ENCODE data around the gene TWIST2.

Gene TWIST2

GRCh38 chr2:238943338-238944067, 95.6 kb downstream of the TWIST2 start:
- Histone ChIP-seq H3K4me3 (ENCODE audit: low read depth, low read length, poor library complexity, severe bottlenecking) (no peak overlapping the region), H3K27ac (ENCODE audit: low read depth, low read length, poor library complexity, severe bottlenecking) (no peak overlapping the region), H3K4me1 (ENCODE audit: insufficient read depth, low read length, severe bottlenecking) (no peaks in the 10 kb centered on the region), H2AFZ (ENCODE audit: low read length) (no peak overlapping the region), H3K4me2 (ENCODE audit: low read length) (no peak overlapping the region), H3K9me2 (ENCODE audit: low read depth, low read length) (no peaks in the 10 kb centered on the region), H3K9ac (ENCODE audit: low read length) (no peak overlapping the region), H3K27me3 (ENCODE audit: insufficient read depth, low read length) (no peaks in the 10 kb centered on the region), H3K9me3 (ENCODE audit: low read length) (no peaks in the 10 kb centered on the region), H3K36me3 (ENCODE audit: insufficient read depth, low read length) (no peaks in the 10 kb centered on the region), H3K79me2 (ENCODE audit: insufficient read depth, low read length) (no peaks in the 10 kb centered on the region), H3F3A (ENCODE audit: insufficient read depth, low read length) (no peaks in the 10 kb centered on the region), H4K20me1 (ENCODE audit: insufficient read depth, low read length) (no peaks in the 10 kb centered on the region)
- TF ChIP-seq EZH2 (IDR thresholded peaks at IDR 0.05; ENCODE audit: borderline replicate concordance, low read length) (no peak), CTCF (IDR thresholded peaks at IDR 0.05; ENCODE audit: low read length) (no peak)

GRCh38 chr2:238945433-238946150, 97.7 kb downstream of the TWIST2 start:
- Histone ChIP-seq H3K9me2 (ENCODE audit: low read depth, low read length) (no peaks in the 10 kb centered on the region), H3K9ac (ENCODE audit: low read length) (no peak overlapping the region), H3K4me1 (ENCODE audit: insufficient read depth, low read length, severe bottlenecking) (no peaks in the 10 kb centered on the region), H3F3A (ENCODE audit: insufficient read depth, low read length) (no peaks in the 10 kb centered on the region), H3K79me2 (ENCODE audit: insufficient read depth, low read length) (no peaks in the 10 kb centered on the region), H4K20me1 (ENCODE audit: insufficient read depth, low read length) (no peaks in the 10 kb centered on the region), H3K4me2 (ENCODE audit: low read length) (no peak overlapping the region), H3K27me3 (ENCODE audit: insufficient read depth, low read length) (no peaks in the 10 kb centered on the region), H2AFZ (ENCODE audit: low read length) (no peak overlapping the region), H3K9me3 (ENCODE audit: low read length) (no peaks in the 10 kb centered on the region), H3K4me3 (ENCODE audit: low read depth, low read length, poor library complexity, severe bottlenecking) (no peak overlapping the region), H3K36me3 (ENCODE audit: insufficient read depth, low read length) (no peaks in the 10 kb centered on the region), H3K27ac (ENCODE audit: low read depth, low read length, poor library complexity, severe bottlenecking) (no peak overlapping the region)
- TF ChIP-seq CTCF (IDR thresholded peaks at IDR 0.05; ENCODE audit: low read length) (peak; percentile 45; the same call in 1 of the 2 replicates), EZH2 (IDR thresholded peaks at IDR 0.05; ENCODE audit: borderline replicate concordance, low read length) (no peak)

- TF ChIP-seq CTCF (IDR thresholded peaks at IDR 0.05; ENCODE audit: low read length): no peak
- no peak for TF ChIP-seq EZH2 (IDR thresholded peaks at IDR 0.05; ENCODE audit: borderline replicate concordance, low read length)
- H3K9me2 ChIP-seq (ENCODE audit: low read depth, low read length): no peaks in the 10 kb centered on the region
- no peaks in the 10 kb centered on the region for H3K9me3 ChIP-seq (ENCODE audit: low read length)
- no peak overlapping the region for H3K4me2 ChIP-seq (ENCODE audit: low read length)
- H3K79me2 ChIP-seq (ENCODE audit: insufficient read depth, low read length): no peaks in the 10 kb centered on the region
- H3K27ac ChIP-seq (ENCODE audit: low read depth, low read length, poor library complexity, severe bottlenecking): no peak overlapping the region
- H3K36me3 ChIP-seq (ENCODE audit: insufficient read depth, low read length): no peaks in the 10 kb centered on the region
- no peaks in the 10 kb centered on the region for H4K20me1 ChIP-seq (ENCODE audit: insufficient read depth, low read length)
- no peaks in the 10 kb centered on the region for H3K27me3 ChIP-seq (ENCODE audit: insufficient read depth, low read length)
- H3F3A ChIP-seq (ENCODE audit: insufficient read depth, low read length): no peaks in the 10 kb centered on the region
- no peak overlapping the region for H2AFZ ChIP-seq (ENCODE audit: low read length)
- H3K4me3 ChIP-seq (ENCODE audit: low read depth, low read length, poor library complexity, severe bottlenecking): no peak overlapping the region
- H3K9ac ChIP-seq (ENCODE audit: low read length): no peak overlapping the region
- H3K4me1 ChIP-seq (ENCODE audit: insufficient read depth, low read length, severe bottlenecking): no peaks in the 10 kb centered on the region
These were observed 98.7 kb downstream of the TWIST2 start for GRCh38 chr2:238946318-238947242.

Measured in OCI-LY1 (cell line).